ENCODE data around the gene PLA2G6. TPM values are rescaled to one million over a fixed set of nuclear protein-coding genes. Genes with fewer than 3 reads are reported as not detected.

PLA2G6 gene
- total and polyA plus RNA-seq, 2 of the 13 experiments (the other 11 are each of a cell fraction or from before 2014, with no cell fraction given) = 4.8 to 11.5 TPM

GRCh38 chr22:38181453-38182200 is at the start of gene PLA2G6 (continued):
- TF ChIP-seq SNAPC4 (CRISPR knock-in tag; IDR thresholded peaks at IDR 0.05) = no peak
- peak; percentile 56 for TF ChIP-seq PHF8 (CRISPR knock-in tag; IDR thresholded peaks at IDR 0.05)
- TF ChIP-seq SAP130 (CRISPR knock-in tag; IDR thresholded peaks at IDR 0.05; ENCODE audit: low read depth) = peak; percentile 82
- TF ChIP-seq NR2F6 (IDR thresholded peaks at IDR 0.05) = peak; percentile 74
- TF ChIP-seq NR2F6 (CRISPR knock-in tag; IDR thresholded peaks at IDR 0.05) = peak; percentile 67
- peak; percentile 62; the same call in 1 of the 2 replicates for TF ChIP-seq HCFC1 (IDR thresholded peaks at IDR 0.05; ENCODE audit: low read depth, low read length)
- no peak for TF ChIP-seq FOXA3 (CRISPR knock-in tag; IDR thresholded peaks at IDR 0.05)
- TF ChIP-seq ZNF780A (CRISPR knock-in tag; IDR thresholded peaks at IDR 0.05) = no peak
- no peak for TF ChIP-seq TCF12 (IDR thresholded peaks at IDR 0.05)
- no peak for TF ChIP-seq TCF12 (CRISPR knock-in tag; IDR thresholded peaks at IDR 0.05)
- TF ChIP-seq KLF15 (CRISPR knock-in tag; IDR thresholded peaks at IDR 0.05; ENCODE audit: borderline replicate concordance) = no peak
- no peak for TF ChIP-seq MAF1 (CRISPR knock-in tag; IDR thresholded peaks at IDR 0.05; ENCODE audit: borderline replicate concordance)
- TF ChIP-seq ZNF687 (CRISPR knock-in tag; IDR thresholded peaks at IDR 0.05) = peak; percentile 53
- TF ChIP-seq ZBTB26 (CRISPR knock-in tag; IDR thresholded peaks at IDR 0.05; ENCODE audit: borderline replicate concordance) = no peak
- no peak for TF ChIP-seq ZKSCAN5 (CRISPR knock-in tag; IDR thresholded peaks at IDR 0.05)
- no peak for TF ChIP-seq EED (CRISPR knock-in tag; IDR thresholded peaks at IDR 0.05)
- TF ChIP-seq TAF15 (IDR thresholded peaks at IDR 0.05; ENCODE audit: low read depth, low read length, poor library complexity, severe bottlenecking) = no peak
- no peak for TF ChIP-seq CBX2 (IDR thresholded peaks at IDR 0.05; ENCODE audit: low read depth, low read length)
- no peak for TF ChIP-seq CBX2 (CRISPR knock-in tag; IDR thresholded peaks at IDR 0.05; ENCODE audit: low read depth)
- no peak for TF ChIP-seq HOXA9 (CRISPR knock-in tag; IDR thresholded peaks at IDR 0.05; ENCODE audit: borderline replicate concordance)
- 0 out of 2 replicates have a peak, but pooled peaks have one; percentile 33 for TF ChIP-seq NRL (CRISPR knock-in tag; IDR thresholded peaks at IDR 0.05; ENCODE audit: borderline replicate concordance)
